GM21381 (cell line): ENCODE results near the gene OSCP1.
"Not testable (repeated sequence)": the region's sequence is repeated elsewhere in the genome, so short reads cannot be mapped to it uniquely, and the experiment has no call there.

ENCODE experiments used
- ATAC-seq: cut with Tn5 transposase; IDR thresholded peaks from one replicate; pipeline ENCODE4 v1.9.1; 2021; ENCODE audit warnings: mild to moderate bottlenecking, moderate library complexity; ENCODE audit not compliant: unreplicated experiment

OSCP1 gene, protein sequence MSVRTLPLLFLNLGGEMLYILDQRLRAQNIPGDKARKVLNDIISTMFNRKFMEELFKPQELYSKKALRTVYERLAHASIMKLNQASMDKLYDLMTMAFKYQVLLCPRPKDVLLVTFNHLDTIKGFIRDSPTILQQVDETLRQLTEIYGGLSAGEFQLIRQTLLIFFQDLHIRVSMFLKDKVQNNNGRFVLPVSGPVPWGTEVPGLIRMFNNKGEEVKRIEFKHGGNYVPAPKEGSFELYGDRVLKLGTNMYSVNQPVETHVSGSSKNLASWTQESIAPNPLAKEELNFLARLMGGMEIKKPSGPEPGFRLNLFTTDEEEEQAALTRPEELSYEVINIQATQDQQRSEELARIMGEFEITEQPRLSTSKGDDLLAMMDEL

DNA sequence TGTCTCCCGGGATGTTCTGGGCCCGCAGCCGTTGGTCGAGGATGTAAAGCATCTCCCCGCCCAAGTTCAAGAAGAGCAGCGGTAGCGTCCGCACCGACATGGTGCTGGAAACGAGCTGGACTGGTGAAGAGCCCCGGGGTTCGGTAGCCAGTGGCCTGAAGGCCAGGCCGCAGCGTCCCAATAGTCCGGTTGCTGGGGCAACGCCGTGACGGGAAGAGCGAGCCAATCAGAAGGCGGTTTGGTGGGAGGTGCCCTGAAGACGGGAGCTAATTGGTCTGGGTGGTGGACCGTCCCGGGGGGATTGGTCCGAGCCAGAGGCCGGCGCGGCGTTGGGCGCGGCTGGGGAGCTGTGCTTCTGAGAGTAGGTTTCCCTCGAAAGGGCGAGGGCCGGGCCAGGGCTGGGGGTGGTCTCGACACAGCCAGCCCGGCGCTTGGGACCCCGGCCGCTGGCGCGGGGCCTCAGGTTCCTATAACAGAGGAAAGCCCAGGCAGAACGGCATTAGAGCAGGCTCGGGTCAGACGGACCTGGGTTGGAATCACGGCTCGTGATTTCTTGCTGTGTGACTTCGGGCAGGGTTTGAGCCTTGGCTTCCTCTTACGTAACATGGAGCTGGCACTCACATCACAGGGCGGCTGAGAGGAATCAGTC is at the start of gene OSCP1:
Gene OSCP1 (minus strand): TSS at position 182 of the 649 bp plus-strand sequence. CDS start 82 bp downstream, at position 100.
- peak; percentile 98 for ATAC-seq

DNA sequence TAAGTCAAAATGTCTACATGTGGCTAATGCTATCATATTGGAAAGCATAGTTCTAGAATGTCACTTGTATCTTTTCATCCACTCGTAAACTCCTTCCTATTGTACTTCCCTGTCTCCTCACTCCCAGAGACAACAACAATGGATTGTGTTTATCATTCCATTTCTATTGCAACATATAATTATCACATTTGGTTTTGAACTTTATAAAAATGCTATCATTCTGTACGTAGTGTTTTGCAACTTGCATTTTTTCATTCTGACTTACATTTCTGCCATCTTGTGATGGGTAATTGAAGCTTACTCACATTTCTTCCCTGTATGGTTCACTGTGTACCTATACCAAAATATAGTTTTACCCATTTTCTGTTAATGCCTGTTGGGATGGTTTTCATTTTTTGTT is 47.0 kb upstream of the OSCP1 start:
- ATAC-seq = no peak

GRCh38 chr1:36494971-36495370 is 44.7 kb upstream of the OSCP1 start:
- no peak for ATAC-seq

GRCh38 chr1:36493524-36493923 is 43.3 kb upstream of the OSCP1 start:
- ATAC-seq = no peak

GRCh38 chr1:36492491-36492890 is 42.2 kb upstream of the OSCP1 start:
- no peak for ATAC-seq

- ATAC-seq = not testable (repeated sequence)
Measured at GRCh38 chr1:36489258-36490051, 39.2 kb upstream of the OSCP1 start.

DNA sequence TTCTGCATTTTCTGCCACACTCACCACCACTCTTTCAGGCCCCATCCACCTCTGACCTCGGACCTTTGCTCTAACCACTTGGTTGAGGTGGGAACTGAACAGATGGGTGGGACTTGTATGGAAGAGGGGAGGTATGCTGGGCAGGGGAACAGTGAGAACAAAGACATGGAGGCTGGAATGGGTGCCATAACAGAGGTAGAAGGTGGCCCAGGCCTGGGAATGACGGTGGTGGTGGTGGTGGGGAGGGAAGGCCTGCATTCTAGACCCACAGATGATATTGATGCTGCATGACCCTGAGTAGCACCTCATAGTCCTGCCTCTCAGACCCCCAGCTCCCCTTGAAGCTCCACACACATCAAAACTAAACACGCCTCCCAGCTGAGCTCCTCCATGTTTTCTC is 37.7 kb upstream of the OSCP1 start:
- no peak for ATAC-seq

DNA sequence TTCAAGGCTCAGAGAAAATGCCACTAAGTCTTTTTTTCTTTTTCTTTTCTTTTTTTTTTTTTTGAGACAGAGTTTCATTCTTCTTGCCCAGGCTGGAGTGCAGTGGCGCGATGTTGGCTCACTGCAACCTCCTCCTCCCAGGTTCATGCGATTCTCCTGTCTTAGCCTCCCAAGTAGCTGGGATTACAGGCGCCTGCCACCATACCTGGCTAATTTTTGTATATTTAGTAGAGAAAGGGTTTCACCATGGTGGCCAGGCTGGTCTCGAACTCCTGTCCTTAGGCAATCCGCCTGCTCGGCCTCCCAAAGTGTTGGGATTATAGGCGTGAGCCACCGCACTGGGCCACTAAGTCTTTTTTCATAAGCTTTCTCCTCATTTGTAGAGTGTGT is 37.1 kb upstream of the OSCP1 start:
- ATAC-seq = not testable (repeated sequence)

GRCh38 chr1:36486439-36487335 is 36.4 kb upstream of the OSCP1 start:
- ATAC-seq = no peak

DNA sequence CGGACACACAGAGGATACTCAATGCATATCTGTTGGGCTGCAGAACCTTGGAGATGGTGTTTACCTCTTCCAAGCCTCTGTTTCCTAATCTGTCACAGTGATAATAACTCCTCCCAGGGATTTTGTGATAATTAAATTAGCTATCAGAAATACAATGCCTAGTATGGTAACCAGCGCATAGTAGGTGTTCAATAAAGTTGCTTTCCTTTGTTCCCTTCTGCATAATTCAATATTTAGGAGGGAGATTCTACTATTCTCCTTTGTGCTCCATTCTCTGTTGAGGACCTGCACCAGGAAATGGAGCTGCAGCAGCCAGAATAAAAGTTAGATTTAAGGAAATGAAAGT is 35.8 kb upstream of the OSCP1 start:
- ATAC-seq = no peak

GRCh38 chr1:36484099-36484498 is 33.8 kb upstream of the OSCP1 start:
- no peak for ATAC-seq

DNA sequence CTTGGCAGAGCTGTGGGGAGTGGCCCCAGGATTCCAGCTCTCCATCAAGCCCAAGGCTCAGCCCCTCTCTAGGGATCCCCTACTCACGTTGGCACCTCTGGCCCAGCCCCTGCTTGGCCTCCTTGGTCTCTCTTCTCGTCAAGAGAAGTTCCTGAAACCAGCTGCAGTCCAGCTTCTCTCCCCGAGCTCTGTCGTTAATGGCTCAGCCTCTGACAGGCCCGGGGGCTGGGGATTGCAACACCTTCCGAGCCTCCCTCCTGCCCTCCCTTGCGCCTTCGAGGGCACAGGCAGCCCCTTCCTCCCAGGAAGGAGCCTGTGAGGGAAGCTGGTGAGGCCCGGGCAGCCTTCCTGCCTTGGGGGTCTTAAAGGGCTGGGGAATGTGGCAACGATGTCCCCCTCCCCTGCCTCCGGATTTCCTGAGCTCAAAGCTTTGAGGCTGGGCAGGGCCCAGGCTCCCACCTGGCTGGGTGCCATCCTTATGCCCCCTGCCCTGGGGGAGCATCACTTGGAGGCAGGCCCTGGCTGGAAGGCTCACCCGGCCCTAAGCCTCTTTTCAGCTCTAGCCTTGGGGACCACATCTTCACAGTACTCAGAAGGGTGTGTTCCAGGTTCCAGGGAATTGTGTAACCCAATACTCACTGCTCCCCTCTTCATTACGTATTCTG is 32.6 kb upstream of the OSCP1 start, which contains the start of gene CSF3R:
Gene CSF3R (minus strand): TSS at position 190 of the 665 bp plus-strand sequence. CDS start 3,417 bp downstream, outside the sequence.
- ATAC-seq = no peak

DNA sequence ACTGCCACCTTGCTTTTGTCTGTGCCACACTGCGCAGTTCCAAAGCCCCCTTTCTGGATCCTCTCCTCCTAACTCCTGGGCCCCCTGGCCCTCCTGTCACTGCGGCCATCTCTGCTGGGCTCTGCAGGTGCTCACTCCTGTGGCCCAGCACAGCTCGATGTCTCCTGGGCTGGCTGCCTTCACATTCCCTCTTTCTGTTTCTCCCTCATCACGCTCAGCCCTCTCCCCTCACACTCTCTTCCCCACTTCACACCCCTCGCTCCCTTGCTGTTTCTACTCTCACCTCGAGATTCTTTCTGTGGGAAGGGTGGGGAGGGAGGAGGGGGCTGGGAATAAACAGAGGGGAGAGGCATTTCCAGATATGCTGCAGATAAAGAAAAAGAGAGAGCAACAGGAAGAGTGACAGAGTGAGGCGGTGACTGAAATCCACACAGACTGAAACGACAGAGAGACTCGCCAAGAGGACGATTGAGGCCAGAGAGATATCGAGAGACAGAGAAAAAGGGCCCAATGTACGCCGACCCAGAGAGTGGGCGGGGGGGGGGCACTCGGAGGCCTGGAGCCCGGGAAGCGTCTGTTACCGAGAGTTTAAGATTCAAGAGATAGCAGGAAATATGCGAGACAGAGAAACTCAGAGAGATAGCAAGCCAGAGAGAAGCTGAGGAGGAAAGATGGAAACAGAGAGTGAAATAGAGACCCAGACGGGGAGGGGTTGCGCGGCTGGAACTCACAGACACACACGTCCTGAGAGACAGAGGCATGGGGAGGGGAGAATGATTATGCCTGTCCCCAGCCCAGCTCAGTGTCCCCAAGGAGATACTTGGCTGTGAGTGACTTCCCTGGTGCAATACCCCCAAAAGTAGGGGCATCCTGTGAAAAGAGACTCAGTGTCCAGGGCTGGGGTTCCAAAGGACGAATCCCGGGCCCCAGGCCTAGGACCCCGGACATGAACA is 31.8 kb upstream of the OSCP1 start:
- no peak for ATAC-seq

- ATAC-seq = no peak
Measured at GRCh38 chr1:36481091-36481490, 30.8 kb upstream of the OSCP1 start.

GRCh38 chr1:36480161-36480560 is 29.9 kb upstream of the OSCP1 start:
- ATAC-seq = no peak

GRCh38 chr1:36479505-36480051 is 29.3 kb upstream of the OSCP1 start:
- ATAC-seq = no peak

GRCh38 chr1:36477615-36478014 is 27.4 kb upstream of the OSCP1 start:
- not testable (repeated sequence) for ATAC-seq

DNA sequence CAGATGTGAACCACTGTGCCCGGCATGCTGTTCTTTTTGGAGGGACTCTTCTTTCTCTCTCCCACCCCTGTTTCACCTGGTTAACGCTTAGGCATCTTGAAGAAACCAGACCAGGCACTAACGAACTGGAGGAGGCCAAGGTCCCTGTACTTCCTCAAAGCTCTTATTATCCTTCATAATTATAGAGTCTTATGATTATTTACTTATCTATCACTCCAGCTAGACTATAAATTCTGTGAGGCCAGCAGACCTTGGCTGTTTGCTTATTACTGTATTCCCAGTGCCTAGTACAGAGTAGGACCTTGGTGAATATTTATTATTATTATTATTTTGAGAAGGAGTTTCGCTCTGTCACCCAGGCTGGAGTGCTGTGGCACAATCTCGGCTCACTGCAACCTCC is 26.7 kb upstream of the OSCP1 start:
- no peak for ATAC-seq
